Activated naive CD4-positive, alpha-beta T cell treated with anti-CD3 and anti-CD28 coated beads for 36 hours (primary cell): Measurements from ENCODE around the gene CACNB4. TPM values are rescaled to one million over a fixed set of nuclear protein-coding genes. Genes with fewer than 3 reads are reported as not detected.
A peak's percentile ranks its signal among the peaks of the same experiment; 100 is the strongest.

Experiments
- CTCF ChIA-PET: fragments of 350-600 bp; sonication (Branson Sonifier 250); formaldehyde crosslinking; loops from one replicate; lab custom pipeline; 2021; ENCODE audit warnings: antibody characterized with exemption; lab: Charles Lee
- DNase-seq: peaks from one replicate; pipeline ENCODE4 v3.0.0-alpha.2; 2020
- H3K27ac Mint-ChIP-seq: one replicate; pipeline ENCODE4 v1.8.0; 2021; ENCODE audit warnings: mild to moderate bottlenecking, mixed read lengths
- H3K27me3 Mint-ChIP-seq: one replicate; pipeline ENCODE4 v1.8.0; 2021; ENCODE audit warnings: low read depth, mixed read lengths
- H3K36me3 Mint-ChIP-seq: one replicate; pipeline ENCODE4 v1.8.0; 2021; ENCODE audit warnings: low read depth, mixed read lengths
- H3K4me1 Mint-ChIP-seq: one replicate; pipeline ENCODE4 v1.8.0; 2021; ENCODE audit warnings: low read depth, mixed read lengths
- H3K4me3 Mint-ChIP-seq: one replicate; pipeline ENCODE4 v1.8.0; 2021; ENCODE audit warnings: mild to moderate bottlenecking, moderate library complexity, mixed read lengths
- H3K9me3 Mint-ChIP-seq: one replicate; pipeline ENCODE4 v1.8.0; 2021; ENCODE audit warnings: mixed read lengths
- intact Hi-C: fragments of 100-400 bp; cut with micrococcal nuclease; formaldehyde crosslinking; loops from one replicate; pipeline ENCODE4 v1.15.1; 2023
- total RNA-seq, 2 experiments: library from RNA; stranded (reverse); gene quantifications; one replicate each; pipeline ENCODE4 v1.2.3, GENCODE V29; 2021

CACNB4 gene
- total RNA-seq, 2 experiments from 2014 or later, result 0.10 to 0.15 TPM

DNA sequence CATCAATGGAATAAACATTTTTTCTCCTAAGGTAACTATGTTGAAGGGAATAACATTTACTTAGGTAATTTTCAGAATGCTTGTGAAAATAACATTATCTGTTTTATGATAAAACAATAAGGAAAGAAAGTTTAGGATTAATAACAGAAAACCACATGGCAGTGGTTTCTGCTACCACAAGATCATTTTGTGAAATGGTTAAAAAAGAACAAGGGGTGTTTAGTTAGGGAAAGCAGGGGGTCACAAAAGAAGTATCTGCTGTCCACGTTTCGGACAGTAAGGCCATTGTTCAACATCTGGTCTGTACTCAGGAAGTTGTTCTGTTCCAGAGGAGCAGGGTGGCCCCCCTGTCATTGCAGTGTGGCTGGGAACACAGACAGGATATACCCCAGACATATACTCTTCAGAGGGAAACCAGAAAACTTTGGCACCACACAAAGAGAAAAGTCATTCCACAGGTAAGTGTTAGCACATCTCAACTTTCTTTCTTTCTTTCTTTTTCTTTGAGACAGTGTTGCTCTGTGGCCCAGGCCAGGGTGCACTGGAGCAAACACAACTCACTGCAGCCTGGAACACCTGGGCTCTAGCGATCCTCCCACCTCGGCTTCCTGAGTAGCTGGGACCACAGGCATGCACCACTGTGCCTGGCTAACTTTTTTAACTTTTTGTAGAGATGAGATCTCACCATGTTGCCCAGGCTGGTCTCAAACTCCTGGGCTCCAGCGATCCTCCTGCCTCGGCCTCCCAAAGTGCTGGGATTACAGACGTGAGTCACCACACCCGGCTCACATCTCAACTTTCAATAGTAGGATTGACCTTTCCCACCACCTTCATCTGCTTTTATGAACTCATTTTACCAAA, 255.8 kb downstream of the CACNB4 start:
- DNase-seq, result no peak
- intact Hi-C loops, result no loop called here
- Mint-ChIP-seq H3K27ac (no peak overlapping the region), H3K4me3 (no peak overlapping the region), H3K9me3 (no peaks in the 10 kb centered on the region), H3K4me1 (no peaks in the 10 kb centered on the region), H3K36me3 (no peaks in the 10 kb centered on the region), H3K27me3 (peaks cover 5% of the 10 kb centered on the region)
- CTCF ChIA-PET, result no interaction called here

DNA sequence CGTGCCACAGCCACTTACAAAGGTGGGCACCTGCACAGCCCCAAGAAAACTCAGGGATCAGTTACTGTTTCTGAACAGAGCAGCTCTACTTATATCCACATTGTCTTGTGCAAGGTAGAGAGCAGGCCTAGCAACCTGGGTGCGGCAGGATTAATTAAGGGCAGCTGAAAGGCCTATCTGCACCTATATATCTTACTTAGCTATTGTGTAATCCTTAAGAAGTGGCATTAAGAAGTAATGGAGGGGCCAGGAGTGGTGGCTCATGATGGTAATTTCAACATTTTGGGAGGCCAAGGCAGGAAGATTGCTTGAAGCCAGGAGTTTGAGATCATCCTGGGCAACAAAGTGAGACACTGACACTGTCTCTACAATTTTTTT, 257.8 kb downstream of the CACNB4 start:
- intact Hi-C loops, result no loop called here
- H3K36me3 Mint-ChIP-seq, result no peaks in the 10 kb centered on the region
- H3K27me3 Mint-ChIP-seq, result peaks cover 1% of the 10 kb centered on the region
- H3K4me1 Mint-ChIP-seq, result no peaks in the 10 kb centered on the region
- H3K4me3 Mint-ChIP-seq, result no peak overlapping the region
- DNase-seq, result no peak
- H3K27ac Mint-ChIP-seq, result no peak overlapping the region
- H3K9me3 Mint-ChIP-seq, result no peaks in the 10 kb centered on the region
- CTCF ChIA-PET, result no interaction called here

DNA sequence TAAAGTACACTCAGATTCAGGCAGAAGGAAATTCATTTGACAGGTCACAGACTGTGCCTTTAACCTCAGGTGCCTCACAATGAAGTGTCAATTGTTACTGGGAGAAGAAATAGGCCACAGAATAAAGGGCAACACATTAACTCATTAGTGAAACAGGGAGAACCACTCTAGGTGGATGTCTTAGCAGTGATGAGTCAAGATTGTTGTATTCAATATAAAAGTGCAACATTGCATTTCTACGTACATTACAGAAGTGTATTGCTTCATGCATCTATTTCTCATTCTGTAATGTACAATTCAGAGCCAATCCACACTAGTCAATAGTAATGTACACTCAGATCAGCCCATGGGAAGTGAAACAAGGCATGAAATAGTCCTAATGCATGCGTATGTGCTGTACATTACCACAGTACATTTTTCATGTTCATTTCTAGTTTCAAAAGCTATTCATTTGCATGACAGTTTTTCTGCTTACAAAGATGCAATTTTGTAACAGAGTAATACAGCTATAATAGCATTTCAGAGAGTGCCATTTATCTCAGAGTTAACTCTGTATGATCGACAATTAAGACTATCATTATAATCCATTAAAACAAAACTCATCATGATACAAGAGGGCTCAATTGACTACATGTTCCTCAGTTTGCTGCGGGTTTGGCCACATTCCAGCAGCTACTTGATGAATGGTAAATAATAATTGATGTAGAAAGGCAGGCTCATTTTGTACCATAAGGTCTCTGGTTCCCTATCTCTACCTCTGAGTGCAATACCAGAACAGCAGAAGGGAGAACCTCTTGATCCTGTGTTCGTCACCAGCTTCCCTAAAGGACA, 258.4 kb downstream of the CACNB4 start:
- CTCF ChIA-PET, result interaction anchor here (0.7 kb wide), 1 partner anchor 12 kb away, joined by 3 read pairs; no protein-coding TSS in a partner anchor

DNA sequence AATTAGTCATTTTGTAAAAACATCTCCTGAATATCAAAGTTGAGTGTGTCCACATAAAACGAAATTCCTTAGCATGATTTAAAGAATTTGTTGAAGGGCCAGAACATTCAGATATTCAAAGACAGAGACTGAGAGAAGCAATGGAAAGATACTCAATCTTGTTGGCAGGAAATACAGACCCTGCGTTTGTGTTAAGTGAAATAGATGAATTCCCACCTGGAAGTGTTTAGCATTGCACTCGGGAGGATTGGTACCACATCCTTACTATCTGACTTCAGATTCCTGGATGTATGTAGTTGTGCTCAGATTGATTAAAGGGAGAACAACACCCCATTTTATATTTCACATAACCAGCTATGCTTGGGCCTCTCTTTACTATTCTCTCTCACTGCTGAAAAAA, 260.9 kb downstream of the CACNB4 start:
- DNase-seq, result no peak
- Mint-ChIP-seq H3K27me3 (no peaks in the 10 kb centered on the region), H3K9me3 (no peaks in the 10 kb centered on the region), H3K4me3 (no peak overlapping the region), H3K4me1 (no peaks in the 10 kb centered on the region), H3K36me3 (no peaks in the 10 kb centered on the region), H3K27ac (no peak overlapping the region)
- CTCF ChIA-PET, result no interaction called here
- intact Hi-C loops, result no loop called here

More for the DNA sequence above, 258.4 kb downstream of the CACNB4 start:
- Mint-ChIP-seq H3K27me3 (no peaks in the 10 kb centered on the region), H3K9me3 (no peaks in the 10 kb centered on the region), H3K27ac (no peak overlapping the region), H3K4me1 (no peaks in the 10 kb centered on the region), H3K36me3 (no peaks in the 10 kb centered on the region), H3K4me3 (no peak overlapping the region)
- intact Hi-C loops, result loop anchor here (1.0 kb wide), 1 partner anchor 11 kb away; no protein-coding TSS in a partner anchor
- no peak for DNase-seq

DNA sequence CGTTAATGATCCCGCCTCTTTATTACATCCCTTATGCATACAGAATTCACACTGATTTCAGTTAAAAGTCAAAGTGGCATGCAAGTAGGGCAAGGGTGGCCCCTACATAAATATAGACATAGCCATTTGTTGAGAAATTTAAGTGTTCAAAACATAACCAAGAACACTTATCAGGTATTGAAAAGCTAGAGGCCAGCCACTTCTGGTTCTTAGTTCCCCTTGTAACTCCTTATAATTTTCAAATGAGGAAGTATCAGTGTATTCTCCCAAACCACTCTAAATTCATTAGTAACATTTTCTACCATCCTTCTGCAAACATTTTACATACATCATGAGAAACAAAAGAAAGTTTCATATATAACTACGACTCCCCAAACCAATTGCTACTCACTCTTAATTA, 264.9 kb downstream of the CACNB4 start:
- no peak overlapping the region for H3K4me3 Mint-ChIP-seq
- peaks cover under 1% of the 10 kb centered on the region for H3K4me1 Mint-ChIP-seq
- no peaks in the 10 kb centered on the region for H3K36me3 Mint-ChIP-seq
- intact Hi-C loops, result no loop called here
- H3K27me3 Mint-ChIP-seq, result no peaks in the 10 kb centered on the region
- H3K9me3 Mint-ChIP-seq, result no peaks in the 10 kb centered on the region
- DNase-seq, result no peak
- H3K27ac Mint-ChIP-seq, result no peak overlapping the region
- CTCF ChIA-PET, result no interaction called here

DNA sequence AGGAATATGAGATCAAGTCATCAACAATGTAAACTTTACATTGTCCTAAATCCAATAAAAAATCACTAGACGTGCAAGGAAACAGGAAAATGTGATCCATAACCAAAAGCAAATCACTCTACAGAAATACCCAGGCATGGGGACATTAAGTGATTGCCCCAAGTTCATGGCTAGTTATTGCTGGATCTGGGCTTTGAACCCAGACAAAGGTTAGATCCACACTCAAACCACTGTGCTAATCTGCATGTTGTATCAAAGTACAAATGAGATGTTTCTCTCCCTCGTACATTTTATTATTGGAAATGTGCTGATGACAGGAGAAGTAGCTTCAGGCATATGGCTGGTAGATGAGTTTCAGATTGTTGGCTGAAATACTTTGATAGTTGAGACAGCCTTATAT, 267.9 kb downstream of the CACNB4 start:
- DNase-seq, result no peak
- Mint-ChIP-seq H3K27ac (no peak overlapping the region), H3K27me3 (no peaks in the 10 kb centered on the region), H3K4me1 (peaks cover 16% of the 10 kb centered on the region), H3K4me3 (no peak overlapping the region), H3K36me3 (no peaks in the 10 kb centered on the region), H3K9me3 (no peaks in the 10 kb centered on the region)
- intact Hi-C loops, result no loop called here
- CTCF ChIA-PET, result interaction anchor here (0.6 kb wide), 1 partner anchor 189 kb away, joined by 3 read pairs; no protein-coding TSS in a partner anchor

DNA sequence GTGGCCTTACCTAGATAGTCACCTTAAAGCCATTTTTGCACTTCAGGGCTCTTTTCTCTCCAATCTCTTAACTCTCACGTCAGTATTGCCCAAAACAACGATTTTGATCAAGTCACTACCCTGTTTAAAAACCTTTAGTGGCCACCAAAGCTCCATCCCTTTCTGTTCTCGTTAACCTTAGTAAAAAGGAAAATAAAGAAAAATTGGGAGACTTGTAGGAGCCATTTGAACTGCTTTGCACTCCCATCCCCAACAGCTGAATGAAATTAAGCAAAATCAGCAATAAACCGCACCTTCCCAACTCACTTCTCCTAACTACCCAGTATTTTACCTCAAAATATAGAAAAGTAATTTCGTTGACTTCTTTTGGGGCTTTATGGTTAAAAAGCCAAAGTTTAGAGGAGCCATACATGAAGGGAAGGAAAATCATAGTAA, 269.9 kb downstream of the CACNB4 start:
- DNase-seq, result no peak
- CTCF ChIA-PET, result interaction anchor here (0.7 to 0.8 kb wide), 2 partner anchors 9 to 11 kb away, joined by 3 read pairs; no protein-coding TSS in a partner anchor
- no peaks in the 10 kb centered on the region for H3K36me3 Mint-ChIP-seq
- intact Hi-C loops, result loop anchor here (1.0 to 10.0 kb wide), 9 partner anchors 9 to 888 kb away; partner anchors contain the start of genes NMI and PRPF40A
- H3K4me3 Mint-ChIP-seq, result peak overlapping the region; percentile 95
- H3K27me3 Mint-ChIP-seq, result no peaks in the 10 kb centered on the region
- H3K4me1 Mint-ChIP-seq, result peaks cover 33% of the 10 kb centered on the region
- peak overlapping the region; percentile 71 for H3K27ac Mint-ChIP-seq
- H3K9me3 Mint-ChIP-seq, result no peaks in the 10 kb centered on the region

DNA sequence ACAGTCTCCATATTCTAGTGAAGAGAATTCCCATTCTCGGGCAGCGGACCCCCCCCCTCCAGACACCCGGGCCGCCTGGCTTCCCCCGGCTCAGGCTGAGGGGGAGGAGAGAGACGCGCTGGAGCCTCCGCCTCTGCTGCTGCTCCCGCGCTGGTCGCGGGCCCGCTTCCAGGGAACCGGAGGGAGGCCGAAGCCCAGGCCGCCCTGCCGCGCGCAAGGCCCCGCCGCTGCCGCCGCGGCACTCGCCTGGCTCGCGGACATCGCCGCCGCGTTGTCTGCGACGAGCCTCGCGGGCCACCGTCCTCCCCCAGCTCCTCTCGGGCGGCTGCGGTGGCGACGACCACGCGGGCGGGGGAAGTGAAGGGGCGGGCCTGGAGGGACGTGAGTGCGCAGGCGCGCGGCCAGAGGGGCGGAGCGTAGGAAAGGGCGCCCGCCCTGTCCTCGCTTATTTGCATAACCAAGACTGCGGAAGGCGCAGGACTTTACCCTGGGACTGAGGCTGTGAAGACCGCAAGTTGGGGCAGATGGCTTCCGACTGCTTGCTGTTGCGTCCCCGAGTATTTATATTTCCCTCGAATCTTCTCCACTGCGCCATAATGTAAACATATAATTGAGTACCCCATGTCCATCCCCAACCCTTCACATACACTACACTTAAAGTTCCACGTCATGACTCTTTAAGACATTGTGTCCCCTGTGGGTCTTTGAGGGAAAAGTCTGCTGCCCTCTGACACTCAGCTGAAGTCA, 270.5 kb downstream of the CACNB4 start, which contains the start of gene ARL5A:
TSS of gene ARL5A (minus strand) at position 279 of the 747 bp plus-strand sequence. CDS start at position 34, 245 bp downstream.
- Mint-ChIP-seq H3K27ac (peak within 1 kb of the TSS; percentile 82), H3K36me3 (no peaks in the 10 kb centered on the region), H3K4me1 (peaks cover 39% of the 10 kb centered on the region), H3K27me3 (no peaks in the 10 kb centered on the region), H3K4me3 (peak within 1 kb of the TSS; percentile 95), H3K9me3 (no peaks in the 10 kb centered on the region)
- DNase-seq, result peak; percentile 94
- CTCF ChIA-PET, result interaction anchor here (0.7 to 0.9 kb wide), 3 partner anchors 12 to 589 kb away, joined by 3 to 4 read pairs (median 3); no protein-coding TSS in a partner anchor
- intact Hi-C loops, result loop anchor here (1.0 to 10.0 kb wide), 8 partner anchors 8 to 888 kb away; partner anchors contain the start of genes NMI and PRPF40A

DNA sequence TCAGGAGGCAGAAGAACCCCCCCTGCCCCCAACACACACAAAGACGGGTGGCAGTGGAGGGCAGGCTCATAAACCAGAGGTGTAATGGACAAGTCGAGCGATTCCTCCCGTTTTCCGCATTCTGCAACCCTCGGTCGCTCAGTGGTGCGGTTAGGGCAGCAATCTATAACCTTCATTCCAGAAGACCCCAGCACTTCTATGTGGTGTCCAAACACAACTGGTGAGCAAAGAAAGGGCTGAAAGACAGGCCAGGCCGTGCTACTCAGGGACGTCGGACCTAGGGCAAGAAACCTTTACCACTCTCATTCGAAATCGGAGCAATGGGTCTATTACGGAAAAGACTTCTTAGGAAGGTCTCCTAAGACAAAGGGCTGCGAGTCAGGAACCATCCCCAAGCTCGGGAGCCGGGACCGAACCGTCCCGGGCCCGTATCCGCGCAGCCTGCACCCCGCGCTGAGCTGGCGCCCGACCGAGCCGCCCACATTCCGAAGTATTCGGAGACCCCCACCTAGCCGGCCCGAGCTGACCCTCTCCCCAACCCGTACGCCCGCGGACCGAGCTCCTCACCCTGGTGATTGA, 271.2 kb downstream of the CACNB4 start:
- CTCF ChIA-PET, result interaction anchor here (0.7 to 1.1 kb wide), 3 partner anchors 185 to 589 kb away, joined by 3 to 4 read pairs (median 4); no protein-coding TSS in a partner anchor
- Mint-ChIP-seq H3K4me3 (peak overlapping the region; percentile 95), H3K4me1 (peaks cover 44% of the 10 kb centered on the region), H3K9me3 (no peaks in the 10 kb centered on the region), H3K27ac (peak overlapping the region; percentile 82), H3K36me3 (no peaks in the 10 kb centered on the region), H3K27me3 (no peaks in the 10 kb centered on the region)
- intact Hi-C loops, result loop anchor here (1.0 to 10.0 kb wide), 9 partner anchors 7 to 889 kb away; partner anchors contain the start of genes NMI and PRPF40A
- DNase-seq, result peak; percentile 23

DNA sequence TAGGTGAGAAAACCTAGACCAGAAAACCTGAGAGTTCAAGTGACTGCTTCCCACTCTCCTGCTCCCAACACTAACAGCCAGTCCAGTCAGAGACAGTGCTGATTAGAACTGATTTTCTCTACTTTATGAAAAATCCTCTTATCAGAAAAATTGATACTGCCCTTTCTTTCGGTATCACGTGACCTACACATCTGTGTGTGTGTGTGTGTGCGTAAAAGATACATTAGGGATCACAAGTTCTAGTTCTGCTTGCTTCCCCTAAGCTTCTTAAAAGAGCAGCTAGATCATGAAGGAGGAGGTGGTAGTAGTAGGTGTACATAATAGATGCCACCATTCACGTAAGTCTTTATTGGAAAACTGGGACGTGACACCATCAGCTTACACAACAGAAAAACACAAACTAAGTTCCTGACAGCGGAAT, 272.1 kb downstream of the CACNB4 start:
- Mint-ChIP-seq H3K4me3 (peak overlapping the region; percentile 95), H3K4me1 (peaks cover 51% of the 10 kb centered on the region), H3K27ac (no peak overlapping the region), H3K36me3 (no peaks in the 10 kb centered on the region), H3K27me3 (no peaks in the 10 kb centered on the region), H3K9me3 (no peaks in the 10 kb centered on the region)
- intact Hi-C loops, result loop anchor here (1.0 to 10.0 kb wide), 3 partner anchors 344 to 588 kb away; no protein-coding TSS in a partner anchor
- DNase-seq, result no peak
- CTCF ChIA-PET, result interaction anchor here (0.5 to 1.1 kb wide), 3 partner anchors 184 to 334 kb away, joined by 3 to 4 read pairs (median 3); no protein-coding TSS in a partner anchor

DNA sequence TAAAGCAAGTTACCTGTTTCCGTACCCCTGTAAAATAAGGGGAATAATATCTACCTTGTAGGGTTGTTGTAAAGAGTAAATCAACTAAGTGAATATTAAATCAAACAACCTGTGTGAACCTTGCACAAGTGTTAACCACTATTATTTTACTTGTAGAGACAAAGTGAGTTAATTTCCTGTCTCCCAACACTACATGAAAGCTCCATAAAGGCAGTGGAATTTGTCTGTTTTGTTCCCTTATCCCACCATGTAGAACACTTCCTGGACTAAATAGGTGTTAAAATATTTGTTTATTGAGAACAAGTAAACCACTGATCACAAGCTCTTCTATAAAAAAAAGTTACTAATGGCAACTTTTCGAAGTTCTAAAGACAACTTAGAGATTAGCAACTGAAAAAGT, 274.0 kb downstream of the CACNB4 start:
- H3K4me3 Mint-ChIP-seq, result no peak overlapping the region
- H3K4me1 Mint-ChIP-seq, result peaks cover 65% of the 10 kb centered on the region
- no peak for DNase-seq
- CTCF ChIA-PET, result interaction anchor here (0.7 kb wide), 1 partner anchor 203 kb away, joined by 4 read pairs; no protein-coding TSS in a partner anchor
- no peak overlapping the region for H3K27ac Mint-ChIP-seq
- no peaks in the 10 kb centered on the region for H3K27me3 Mint-ChIP-seq
- H3K9me3 Mint-ChIP-seq, result no peaks in the 10 kb centered on the region
- intact Hi-C loops, result loop anchor here (5.0 to 10.0 kb wide), 2 partner anchors 343 to 590 kb away; no protein-coding TSS in a partner anchor
- peaks cover 2% of the 10 kb centered on the region for H3K36me3 Mint-ChIP-seq
